Rectal smooth muscle tissue (tissue), 1 donor: ENCODE data around the gene FBXO24.
"Not testable (repeated sequence)": the region's sequence is repeated elsewhere in the genome, so short reads cannot be mapped to it uniquely, and the experiment has no call there.

Source experiments
- H3K27ac ChIP-seq: one replicate; pipeline ENCODE4 v1.7.0; 2013; ENCODE audit warnings: low read depth, low read length, inconsistent platforms
- H3K27me3 ChIP-seq: one replicate; pipeline ENCODE4 v1.7.0; 2013; ENCODE audit warnings: low read length; ENCODE audit not compliant: control insufficient read depth, insufficient read depth
- H3K36me3 ChIP-seq: one replicate; pipeline ENCODE4 v1.7.0; 2013; ENCODE audit warnings: low read length; ENCODE audit not compliant: control insufficient read depth, insufficient read depth
- H3K4me1 ChIP-seq: one replicate; pipeline ENCODE4 v1.7.0; 2013; ENCODE audit warnings: low read length; ENCODE audit not compliant: control insufficient read depth, insufficient read depth
- H3K4me3 ChIP-seq: one replicate; pipeline ENCODE4 v1.7.0; 2013; ENCODE audit warnings: low read length
- H3K9ac ChIP-seq: one replicate; pipeline ENCODE4 v1.7.0; 2013; ENCODE audit warnings: low read length

FBXO24 gene

DNA sequence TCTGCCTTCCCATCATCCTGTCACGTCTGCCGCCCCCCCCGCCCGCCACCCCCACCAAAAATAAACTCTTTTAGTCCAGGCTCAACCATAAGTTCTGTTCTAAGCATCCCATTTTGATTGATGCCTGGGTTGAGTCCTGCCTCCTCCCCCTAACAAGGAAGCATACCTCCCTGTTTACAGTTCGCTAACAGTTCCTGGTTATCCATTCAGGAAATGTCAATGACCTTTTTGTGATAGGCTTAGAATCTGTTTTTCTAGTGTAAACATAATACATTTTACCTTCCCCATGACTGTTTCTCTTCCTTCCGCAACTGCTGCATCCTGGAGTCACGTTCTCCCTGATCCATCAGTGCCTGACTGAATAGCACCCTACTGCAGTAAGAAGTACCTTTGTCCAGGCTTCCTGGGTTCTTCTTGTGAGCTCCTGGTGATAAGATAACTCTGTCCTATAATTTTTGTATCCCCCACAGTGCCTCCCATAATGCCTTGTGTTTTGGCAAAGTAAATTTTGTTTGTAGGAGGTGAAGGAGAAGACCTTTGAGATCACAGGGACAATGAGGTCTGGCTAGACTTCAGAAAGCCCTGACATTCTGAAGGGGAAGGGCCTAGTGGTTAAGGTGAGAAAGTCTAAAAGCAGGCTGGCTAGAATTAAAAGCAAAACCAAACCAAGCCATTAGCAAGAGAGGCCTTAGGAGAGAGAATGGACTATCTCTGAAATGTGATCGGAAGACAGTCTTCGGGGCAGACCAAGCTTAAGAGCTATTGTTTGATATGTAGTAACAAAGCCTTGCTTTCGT lies 39.8 kb upstream of the FBXO24 start:
- Histone ChIP-seq H3K9ac (peak overlapping the region; percentile 8), H3K27me3 (no peaks in the 10 kb centered on the region), H3K27ac (peak overlapping the region; percentile 94), H3K4me3 (peak overlapping the region; percentile 26), H3K36me3 (no peaks in the 10 kb centered on the region), H3K4me1 (peaks cover 33% of the 10 kb centered on the region)

DNA sequence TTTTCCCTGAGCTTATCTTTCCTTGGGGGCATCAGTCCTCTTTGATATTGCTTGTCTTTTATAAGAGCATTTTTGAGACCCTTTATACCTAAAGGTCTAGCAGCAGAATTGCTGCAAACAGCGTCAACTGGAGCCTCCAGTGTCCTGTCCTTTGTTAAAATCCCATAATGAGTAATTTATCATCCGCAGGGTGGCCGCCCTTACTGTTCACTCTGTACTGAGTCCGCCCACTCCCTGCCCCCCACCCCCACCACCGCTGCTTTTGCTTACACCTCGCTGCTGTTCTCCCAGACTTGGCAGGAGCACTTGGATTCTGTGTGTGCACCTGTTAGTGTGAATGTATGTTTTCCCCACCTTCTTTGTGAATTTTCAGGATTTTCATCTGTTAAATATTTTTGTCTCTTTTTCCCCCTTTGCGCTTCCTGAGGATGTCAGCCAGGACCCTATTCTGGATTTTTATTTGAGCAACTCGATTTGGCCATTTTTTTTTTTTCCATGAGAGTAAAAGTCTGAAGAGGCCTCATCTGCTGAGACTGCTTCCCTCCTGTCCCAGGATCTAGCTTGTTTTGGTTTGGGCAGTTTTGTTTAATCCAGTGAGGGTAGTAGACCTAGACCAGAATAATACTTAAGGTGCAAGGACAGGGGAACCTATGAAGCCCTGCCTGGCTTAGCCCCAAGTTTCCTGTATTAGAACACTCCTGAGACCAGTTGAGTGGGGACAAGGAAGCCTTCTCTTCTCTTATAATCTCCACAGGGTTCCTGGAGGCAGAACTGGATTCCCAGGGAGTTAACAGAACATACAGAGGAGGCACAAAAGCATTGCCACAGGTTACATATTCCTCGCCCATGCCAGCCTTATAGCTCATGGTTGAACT lies 39.0 kb upstream of the FBXO24 start:
- Histone ChIP-seq H3K27ac (peak overlapping the region; percentile 94), H3K36me3 (peaks cover under 1% of the 10 kb centered on the region), H3K9ac (no peak overlapping the region), H3K4me3 (peak overlapping the region; percentile 17), H3K27me3 (no peaks in the 10 kb centered on the region), H3K4me1 (peaks cover 33% of the 10 kb centered on the region)

DNA sequence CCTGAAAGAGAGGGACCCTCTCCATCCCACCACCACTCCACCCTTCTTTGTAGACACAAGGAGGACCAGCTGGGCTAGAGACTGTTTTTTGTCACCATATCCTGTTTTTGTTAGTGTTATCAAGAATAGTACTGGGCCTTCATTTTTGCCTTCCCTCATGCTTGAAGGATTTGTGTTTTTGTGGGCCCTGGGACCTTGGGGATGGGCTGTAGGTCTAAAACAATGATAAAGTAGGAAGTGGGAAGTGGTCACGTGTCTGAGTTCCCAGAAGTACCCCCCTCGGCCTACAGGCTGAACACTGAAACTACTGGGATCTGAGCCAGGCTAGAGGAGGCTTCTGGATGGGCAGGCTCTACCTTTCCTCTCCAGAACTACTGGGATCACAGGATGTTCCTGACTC lies 38.3 kb upstream of the FBXO24 start:
- H3K27ac ChIP-seq, result peak overlapping the region; percentile 94
- no peaks in the 10 kb centered on the region for H3K27me3 ChIP-seq
- H3K9ac ChIP-seq, result no peak overlapping the region
- no peak overlapping the region for H3K4me3 ChIP-seq
- H3K36me3 ChIP-seq, result peaks cover 5% of the 10 kb centered on the region
- H3K4me1 ChIP-seq, result peaks cover 33% of the 10 kb centered on the region

DNA sequence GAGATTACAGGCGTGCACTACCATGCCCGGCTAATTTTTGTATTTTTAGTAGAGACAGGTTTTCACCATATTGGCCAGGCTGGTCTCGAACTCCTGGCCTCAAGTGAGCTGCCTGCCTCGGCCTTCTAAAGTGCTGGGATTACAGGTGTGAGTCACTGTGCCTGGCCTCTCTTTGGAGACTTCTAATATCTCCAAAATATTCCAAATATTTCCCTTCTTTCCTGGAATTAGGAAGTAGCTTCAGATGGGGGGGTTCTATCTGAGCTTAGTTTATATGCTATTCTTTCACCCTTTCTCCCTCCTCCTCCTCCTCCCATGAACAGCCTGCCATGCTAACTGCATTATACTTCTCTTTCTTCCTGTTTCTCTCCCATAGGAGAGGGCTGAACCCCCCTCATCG lies 37.7 kb upstream of the FBXO24 start:
- peaks cover 33% of the 10 kb centered on the region for H3K4me1 ChIP-seq

DNA sequence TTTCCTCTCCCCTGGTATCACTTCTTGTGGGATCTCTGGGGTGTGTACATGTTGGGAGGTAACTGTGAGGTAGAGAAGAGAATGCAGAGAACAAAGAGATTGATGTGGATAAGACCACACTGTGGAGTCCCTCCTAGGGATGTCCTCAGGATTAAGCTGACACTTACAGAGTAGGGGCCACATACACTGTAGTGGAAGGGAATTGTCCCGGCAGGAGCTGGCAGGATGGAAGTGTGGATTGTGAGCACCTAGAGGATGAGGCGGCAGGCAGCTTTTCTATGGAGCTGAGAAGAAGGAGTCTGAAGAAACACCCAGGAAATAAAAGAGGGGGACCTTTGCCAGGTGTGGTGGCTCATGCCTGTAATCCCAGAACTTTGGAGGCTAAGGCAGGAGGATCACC lies 33.6 kb upstream of the FBXO24 start:
- peaks cover 9% of the 10 kb centered on the region for H3K36me3 ChIP-seq
- H3K9ac ChIP-seq, result no peak overlapping the region
- no peak overlapping the region for H3K27ac ChIP-seq
- H3K4me1 ChIP-seq, result peaks cover 6% of the 10 kb centered on the region
- H3K27me3 ChIP-seq, result no peaks in the 10 kb centered on the region
- H3K4me3 ChIP-seq, result no peak overlapping the region

More for the DNA sequence above, 37.7 kb upstream of the FBXO24 start:
- not testable (repeated sequence) for H3K27me3 ChIP-seq, H3K36me3 ChIP-seq, H3K9ac ChIP-seq, H3K4me3 ChIP-seq
- H3K27ac ChIP-seq, result peak overlapping the region; percentile 94

DNA sequence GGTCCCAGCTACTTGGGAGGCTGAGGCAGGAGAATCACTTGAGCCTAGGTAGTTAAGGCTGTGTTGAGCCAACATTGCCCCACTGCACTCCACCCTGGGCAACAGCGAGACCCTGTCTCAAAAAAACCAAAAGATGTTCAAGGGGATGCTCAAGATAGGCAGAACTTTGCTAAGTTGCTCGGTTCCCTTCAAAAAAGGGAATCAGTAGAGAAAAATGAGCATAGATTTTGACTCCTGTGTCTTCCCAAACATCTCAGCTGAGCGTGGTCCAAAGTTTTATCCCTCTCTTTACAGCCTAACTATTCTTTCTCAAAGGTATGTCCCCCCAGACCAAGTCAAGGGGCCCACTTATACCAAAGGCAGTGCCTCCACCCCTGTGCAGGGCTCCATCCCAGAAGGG lies 33.1 kb upstream of the FBXO24 start:
- Histone ChIP-seq H3K36me3 (peaks cover 9% of the 10 kb centered on the region), H3K4me3 (no peak overlapping the region), H3K4me1 (peaks cover under 1% of the 10 kb centered on the region), H3K9ac (no peak overlapping the region), H3K27me3 (no peaks in the 10 kb centered on the region), H3K27ac (no peak overlapping the region)

DNA sequence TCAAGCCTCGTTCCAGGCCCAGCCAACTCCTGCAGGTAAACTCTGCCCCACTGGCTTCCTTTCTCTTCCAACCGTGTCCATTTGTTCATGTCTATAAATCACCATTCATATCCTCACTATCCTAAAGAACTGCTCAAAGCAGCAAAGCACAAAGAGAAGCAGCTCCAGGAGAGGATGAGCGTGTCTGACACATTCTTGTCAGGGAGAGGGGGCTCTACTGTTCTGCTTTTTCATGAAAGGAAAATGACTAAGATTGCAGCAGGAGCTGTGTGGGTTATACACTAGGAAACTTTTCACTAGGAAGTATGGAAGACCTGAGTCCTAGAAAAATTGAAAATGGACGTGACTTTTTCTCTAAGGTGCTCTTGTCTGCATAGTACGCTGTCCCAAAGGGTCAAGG lies 30.4 kb upstream of the FBXO24 start:
- Histone ChIP-seq H3K9ac (no peak overlapping the region), H3K27ac (no peak overlapping the region), H3K4me3 (no peak overlapping the region), H3K4me1 (no peaks in the 10 kb centered on the region), H3K27me3 (no peaks in the 10 kb centered on the region), H3K36me3 (peaks cover 9% of the 10 kb centered on the region)

DNA sequence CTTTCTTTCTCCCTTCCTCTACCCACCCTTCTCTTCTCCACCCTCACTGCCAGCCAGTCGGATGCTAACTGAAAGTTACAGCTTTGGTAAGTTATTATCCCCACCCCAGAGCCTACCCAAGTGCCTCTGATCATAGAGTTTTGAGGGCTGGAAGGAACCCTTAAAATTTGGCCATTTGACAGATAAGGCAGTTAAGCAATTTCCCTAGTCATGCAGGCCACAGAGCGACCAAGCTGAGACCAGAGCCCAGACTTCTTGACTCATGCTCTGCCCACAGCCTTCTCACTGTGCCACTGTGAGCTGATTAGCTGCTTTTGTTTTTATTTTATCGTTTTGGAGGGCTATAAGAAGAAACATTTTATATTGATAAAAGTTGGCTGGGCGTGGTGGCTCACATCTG lies 29.6 kb upstream of the FBXO24 start:
- H3K36me3 ChIP-seq, result peaks cover 9% of the 10 kb centered on the region

DNA sequence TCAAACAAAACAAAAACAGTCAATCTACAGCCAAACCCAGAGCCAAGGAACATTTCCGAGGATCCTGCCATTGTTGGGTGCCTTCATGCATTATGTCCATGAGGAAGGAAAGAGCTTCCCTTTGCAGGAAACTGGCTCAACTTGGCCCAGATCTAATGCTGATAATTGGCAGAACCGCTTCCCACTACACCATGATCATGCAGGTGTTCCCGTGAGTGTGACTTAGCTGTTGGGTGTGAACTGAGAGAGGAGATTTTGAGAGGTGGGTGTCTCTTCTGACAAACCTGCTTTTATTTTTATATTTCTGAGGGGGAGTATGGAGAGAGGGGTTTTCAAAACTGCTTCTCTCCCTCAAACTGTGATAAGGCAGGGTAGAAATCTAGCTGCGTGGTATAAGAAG lies 27.0 kb upstream of the FBXO24 start:
- no peak overlapping the region for H3K27ac ChIP-seq

More for the DNA sequence above, 29.6 kb upstream of the FBXO24 start:
- Histone ChIP-seq H3K27ac (no peak overlapping the region), H3K27me3 (no peaks in the 10 kb centered on the region), H3K4me1 (no peaks in the 10 kb centered on the region), H3K4me3 (no peak overlapping the region), H3K9ac (no peak overlapping the region)

DNA sequence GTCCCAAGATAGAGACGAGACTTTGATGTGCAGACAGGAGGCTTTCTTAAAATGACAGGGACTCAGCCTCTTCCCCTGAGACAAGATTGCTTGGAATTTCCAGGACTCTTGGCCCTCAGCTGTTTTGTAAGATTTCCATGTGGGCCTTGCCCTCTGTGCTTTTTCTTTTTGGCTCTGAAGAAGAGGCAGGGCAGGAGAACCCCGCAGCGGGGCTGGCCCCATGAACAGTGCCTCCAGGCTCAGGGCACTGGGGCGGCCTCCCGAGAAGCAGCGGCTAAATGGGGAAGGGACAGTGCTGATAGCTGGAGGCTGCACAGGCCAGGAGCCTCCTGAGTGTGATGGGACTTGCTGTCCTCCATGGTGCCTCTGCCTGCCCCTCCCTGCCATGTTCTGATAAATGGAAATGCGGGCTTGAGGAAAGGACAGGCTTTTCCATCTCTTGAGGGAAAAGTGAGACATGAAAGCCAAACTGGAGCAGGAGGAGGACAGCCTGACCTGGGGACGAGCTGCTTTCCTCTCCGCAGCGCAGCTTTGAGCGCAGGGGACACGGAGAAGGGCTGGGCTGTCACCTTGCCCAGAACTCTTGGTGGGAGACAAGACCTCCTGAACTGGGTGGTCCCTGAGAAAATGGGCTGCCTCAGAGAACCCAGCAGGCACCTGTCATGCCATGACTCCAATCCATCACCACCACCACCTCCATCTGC lies 24.5 kb upstream of the FBXO24 start:
- Histone ChIP-seq H3K36me3 (peaks cover 3% of the 10 kb centered on the region), H3K4me3 (no peak overlapping the region)

More for the DNA sequence above, 27.0 kb upstream of the FBXO24 start:
- H3K4me1 ChIP-seq, result no peaks in the 10 kb centered on the region
- H3K4me3 ChIP-seq, result no peak overlapping the region
- peaks cover 4% of the 10 kb centered on the region for H3K36me3 ChIP-seq
- no peaks in the 10 kb centered on the region for H3K27me3 ChIP-seq
- H3K9ac ChIP-seq, result no peak overlapping the region

DNA sequence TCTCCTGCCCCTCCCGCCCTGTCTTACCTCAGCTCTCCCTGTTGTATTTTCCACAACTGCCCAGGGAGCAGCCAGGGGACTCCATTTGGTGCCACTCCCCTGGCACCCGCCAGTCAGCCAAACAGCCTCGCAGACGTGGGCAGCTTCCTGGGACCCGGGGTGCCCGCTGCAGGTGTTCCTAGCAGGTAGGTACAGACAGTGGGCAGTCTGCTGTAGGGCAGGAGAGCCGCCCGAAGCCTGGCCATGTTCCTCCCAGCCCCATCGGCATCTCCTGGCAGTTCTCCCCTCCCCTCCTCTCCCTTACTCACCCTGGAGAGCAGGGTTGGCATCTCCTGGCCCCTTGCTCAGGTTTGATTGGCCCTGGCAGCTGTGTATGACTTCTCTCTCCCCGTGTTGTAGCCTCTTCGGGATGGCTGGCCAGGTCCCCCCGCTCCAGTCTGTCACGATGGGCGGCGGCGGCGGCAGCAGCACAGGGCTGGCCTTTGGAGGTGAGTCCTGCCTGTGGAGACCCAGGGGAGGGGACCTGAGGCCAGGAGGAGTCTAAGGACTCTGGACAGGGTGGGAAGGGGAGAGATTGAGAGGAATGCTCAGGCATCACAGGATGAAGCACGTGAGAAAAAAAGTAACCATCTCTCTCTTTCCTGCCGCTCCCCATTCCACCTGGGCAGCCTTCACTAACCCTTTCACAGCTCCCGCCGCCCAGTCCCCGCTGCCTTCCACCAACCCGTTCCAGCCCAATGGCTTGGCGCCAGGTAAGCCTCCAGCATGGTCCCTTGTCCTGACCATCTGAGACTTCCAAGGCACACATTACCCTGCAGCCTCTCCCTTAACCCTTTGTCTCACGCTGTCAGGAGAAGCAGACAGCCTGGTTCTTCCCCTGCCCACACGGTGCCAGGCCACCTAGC lies 23.7 kb upstream of the FBXO24 start:
- H3K27me3 ChIP-seq, result no peaks in the 10 kb centered on the region
- H3K36me3 ChIP-seq, result peaks cover 3% of the 10 kb centered on the region
- no peak overlapping the region for H3K9ac ChIP-seq
- no peaks in the 10 kb centered on the region for H3K4me1 ChIP-seq
- H3K4me3 ChIP-seq, result no peak overlapping the region
- no peak overlapping the region for H3K27ac ChIP-seq

More for the DNA sequence above, 24.5 kb upstream of the FBXO24 start:
- H3K27ac ChIP-seq, result no peak overlapping the region
- H3K27me3 ChIP-seq, result no peaks in the 10 kb centered on the region
- H3K9ac ChIP-seq, result no peak overlapping the region
- H3K4me1 ChIP-seq, result no peaks in the 10 kb centered on the region
